IgD-negative memory B cell (primary cell): Measurements from ENCODE around the gene RFC4. TPM values are rescaled to one million over a fixed set of nuclear protein-coding genes. Genes with fewer than 3 reads are reported as not detected.

Experiments used
- H3K27ac Mint-ChIP-seq, 3 donors: one replicate each; pipeline ENCODE4 v1.8.0; 2020 to 2022; ENCODE audit warnings: mild to moderate bottlenecking in 3 of 3, mixed read lengths in 3 of 3, moderate library complexity in 1 of 3
- H3K27me3 Mint-ChIP-seq: one replicate; pipeline ENCODE4 v1.8.0; 2021; ENCODE audit warnings: mixed read lengths
- H3K36me3 Mint-ChIP-seq: one replicate; pipeline ENCODE4 v1.8.0; 2020; ENCODE audit warnings: mild to moderate bottlenecking, mixed read lengths
- H3K4me1 Mint-ChIP-seq, 3 donors: one replicate each; pipeline ENCODE4 v1.8.0; 2020 to 2022; ENCODE audit warnings: mixed read lengths in 3 of 3, mild to moderate bottlenecking in 1 of 3
- H3K4me3 Mint-ChIP-seq, 4 donors: one replicate each; pipeline ENCODE4 v1.8.0; 2020 to 2022; ENCODE audit warnings: mild to moderate bottlenecking in 4 of 4, mixed read lengths in 4 of 4, moderate library complexity in 3 of 4
- H3K9me3 Mint-ChIP-seq, 3 donors: one replicate each; pipeline ENCODE4 v1.8.0; 2020 to 2021; ENCODE audit warnings: mixed read lengths in 3 of 3, mild to moderate bottlenecking in 1 of 3
- polyA plus RNA-seq: library from polyadenylated mRNA; unstranded; fragments of 300-500 nt; fragmentation: Illumina TruSeq; gene quantifications from one replicate; pipeline ENCODE4 v1.2.3, GENCODE V29; 2021

RFC4 gene
- polyA plus RNA-seq, 1 donor from 2014 or later = 25.0 TPM

DNA sequence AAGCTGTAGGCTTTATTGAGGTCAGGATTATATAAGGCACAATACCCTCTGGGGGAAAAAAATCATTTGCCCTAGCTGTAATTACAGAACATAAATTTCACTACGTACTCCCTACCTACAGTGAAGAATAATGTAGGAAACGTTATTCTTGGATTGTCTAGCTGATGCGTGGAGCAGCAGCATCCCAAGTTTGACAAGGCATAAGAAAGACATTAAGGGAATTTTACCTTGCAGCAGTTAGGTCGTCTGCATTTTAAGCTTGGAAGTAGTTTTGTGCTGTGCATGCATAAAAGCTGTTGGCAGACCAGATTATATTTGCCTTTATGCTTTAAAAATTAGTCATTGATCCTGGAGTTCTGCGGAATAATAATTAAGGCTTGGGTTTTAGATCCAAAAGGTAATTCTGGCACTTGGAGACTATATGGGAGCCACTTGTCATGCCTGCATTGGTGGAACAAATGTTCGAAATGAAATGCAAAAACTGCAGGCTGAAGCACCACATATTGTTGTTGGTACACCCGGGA, 20.7 kb downstream of the RFC4 start:
- Mint-ChIP-seq H3K4me1 (peaks cover 54 to 61% (median 55%) of the 10 kb centered on the region in 3 donors), H3K27ac (peak overlapping the region; percentile 94 to 100 (median 99)), H3K36me3 (peaks cover 20% of the 10 kb centered on the region), H3K4me3 (peak overlapping the region; percentile 96 to 100 (median 98)), H3K27me3 (no peaks in the 10 kb centered on the region), H3K9me3 (no peaks in the 10 kb centered on the region)

DNA sequence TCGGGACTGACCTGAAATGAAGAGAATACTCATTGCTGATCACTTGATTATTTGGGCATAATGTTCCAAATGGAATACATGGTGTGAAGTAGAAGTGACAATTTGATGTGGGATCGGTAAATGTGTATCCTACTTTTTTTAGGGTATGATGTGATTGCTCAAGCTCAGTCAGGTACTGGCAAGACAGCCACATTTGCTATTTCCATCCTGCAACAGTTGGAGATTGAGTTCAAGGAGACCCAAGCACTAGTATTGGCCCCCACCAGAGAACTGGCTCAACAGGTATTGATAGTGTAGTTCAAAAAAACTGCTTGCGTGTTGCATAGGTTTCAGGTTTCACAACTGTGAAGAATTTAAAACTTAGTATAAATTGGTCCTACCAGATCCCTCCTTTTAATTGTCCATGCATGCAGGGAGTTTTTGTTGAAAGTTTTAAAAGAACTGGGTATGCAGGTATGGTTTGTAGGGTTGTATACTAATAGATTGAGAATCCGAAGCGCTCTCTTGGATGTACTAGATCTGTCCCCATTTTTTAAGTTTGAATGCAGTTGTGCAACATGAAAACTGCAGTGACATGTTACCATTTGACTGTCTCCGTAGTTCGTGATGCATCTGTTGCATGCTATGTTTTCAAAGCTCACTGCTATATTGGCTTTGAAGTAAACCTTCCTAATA, 21.3 kb downstream of the RFC4 start:
- H3K4me1 Mint-ChIP-seq = peaks cover 54 to 57% (median 55%) of the 10 kb centered on the region in 3 donors
- H3K27ac Mint-ChIP-seq = peak overlapping the region; percentile 94 to 100 (median 99)
- H3K9me3 Mint-ChIP-seq = no peaks in the 10 kb centered on the region
- no peaks in the 10 kb centered on the region for H3K27me3 Mint-ChIP-seq
- peak overlapping the region; percentile 96 to 100 (median 98) for H3K4me3 Mint-ChIP-seq
- H3K36me3 Mint-ChIP-seq = peaks cover 20% of the 10 kb centered on the region

DNA sequence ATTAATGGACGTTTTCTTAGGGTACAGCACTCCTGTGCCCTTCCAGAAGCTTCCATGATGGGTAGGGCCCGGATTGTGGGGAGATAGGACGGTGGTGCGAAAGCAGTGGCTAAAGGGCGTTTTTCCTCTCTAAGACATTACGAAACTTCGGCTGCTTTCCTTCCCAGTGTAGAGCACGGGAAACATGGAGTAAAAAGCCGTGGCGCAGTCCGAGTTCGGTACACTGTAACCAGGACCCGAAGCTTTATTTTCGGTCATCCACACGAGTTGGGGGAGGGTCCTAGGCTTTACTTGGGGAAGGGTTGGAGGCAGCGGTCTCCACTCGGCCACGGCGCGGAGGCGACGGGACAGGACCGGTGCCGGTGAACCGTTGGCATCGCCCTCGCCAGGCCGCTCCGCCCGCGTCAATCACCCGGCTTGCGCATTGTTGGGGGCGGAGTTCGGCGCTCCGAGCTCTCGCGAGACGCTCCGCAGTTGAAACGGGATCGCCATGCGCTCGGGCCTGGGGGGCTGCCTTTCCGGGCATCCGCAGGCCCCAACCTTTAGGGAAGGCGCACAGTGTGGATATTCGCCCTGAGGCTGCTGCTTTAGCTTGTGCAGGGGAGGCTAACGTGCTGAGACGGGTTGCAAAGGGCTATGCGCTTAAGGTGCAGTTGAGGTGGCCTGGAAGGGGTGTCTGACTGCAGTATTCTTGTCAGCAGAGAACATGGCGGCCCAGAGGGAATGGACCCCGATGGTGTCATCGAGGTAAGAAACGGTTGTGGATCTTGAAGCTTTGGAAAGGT, 22.4 kb downstream of the RFC4 start:
- no peaks in the 10 kb centered on the region for H3K9me3 Mint-ChIP-seq
- H3K4me1 Mint-ChIP-seq = peaks cover 48 to 53% (median 49%) of the 10 kb centered on the region in 3 donors
- peak overlapping the region; percentile 94 to 100 (median 99) for H3K27ac Mint-ChIP-seq
- peaks cover 20% of the 10 kb centered on the region for H3K36me3 Mint-ChIP-seq
- H3K4me3 Mint-ChIP-seq = peak overlapping the region; percentile 96 to 100 (median 98)
- H3K27me3 Mint-ChIP-seq = no peaks in the 10 kb centered on the region

DNA sequence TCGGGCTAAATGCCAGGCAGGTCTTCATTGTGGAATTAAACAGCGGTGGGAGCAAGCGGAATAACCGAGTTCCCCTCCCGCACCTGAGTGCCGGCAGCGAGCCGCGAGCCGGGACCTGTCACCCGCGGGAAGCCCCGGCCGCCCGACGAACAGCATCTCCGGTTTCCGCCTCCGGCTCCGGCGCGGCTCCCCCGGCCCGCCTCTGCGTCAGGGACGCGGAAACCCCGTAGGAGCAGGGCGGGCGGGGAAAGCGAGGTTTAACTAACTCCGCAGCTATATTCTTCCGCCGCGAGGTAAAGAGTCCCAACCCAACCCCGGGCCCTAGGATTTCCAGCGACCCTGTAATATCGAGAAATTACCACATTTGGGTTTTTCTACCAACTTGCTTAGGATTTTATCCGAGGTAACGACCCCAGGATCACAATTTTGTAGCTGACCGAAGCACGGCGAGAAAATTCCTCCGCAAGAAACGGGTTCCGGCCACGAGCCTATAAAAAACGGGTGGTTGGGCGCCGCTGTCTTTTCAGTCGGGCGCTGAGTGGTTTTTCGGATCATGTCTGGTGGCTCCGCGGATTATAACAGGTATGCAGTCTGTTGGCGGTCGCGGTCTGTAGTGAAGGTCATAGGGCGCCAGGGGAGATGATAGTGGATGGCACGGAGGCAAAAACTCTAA, 23.1 kb downstream of the RFC4 start, which contains the start of gene EIF4A2:
Gene EIF4A2, plus strand, starts transcription at position 520 of the 673 bp plus-strand sequence. Its CDS starts 34 bp downstream, at position 554.
- Mint-ChIP-seq H3K4me1 (peaks cover 41 to 45% (median 45%) of the 10 kb centered on the region in 3 donors), H3K36me3 (peaks cover 20% of the 10 kb centered on the region), H3K27ac (peak within 1 kb of the TSS; percentile 94 to 100 (median 99)), H3K27me3 (no peaks in the 10 kb centered on the region), H3K9me3 (no peaks in the 10 kb centered on the region), H3K4me3 (peak within 1 kb of the TSS; percentile 96 to 100 (median 98))

DNA sequence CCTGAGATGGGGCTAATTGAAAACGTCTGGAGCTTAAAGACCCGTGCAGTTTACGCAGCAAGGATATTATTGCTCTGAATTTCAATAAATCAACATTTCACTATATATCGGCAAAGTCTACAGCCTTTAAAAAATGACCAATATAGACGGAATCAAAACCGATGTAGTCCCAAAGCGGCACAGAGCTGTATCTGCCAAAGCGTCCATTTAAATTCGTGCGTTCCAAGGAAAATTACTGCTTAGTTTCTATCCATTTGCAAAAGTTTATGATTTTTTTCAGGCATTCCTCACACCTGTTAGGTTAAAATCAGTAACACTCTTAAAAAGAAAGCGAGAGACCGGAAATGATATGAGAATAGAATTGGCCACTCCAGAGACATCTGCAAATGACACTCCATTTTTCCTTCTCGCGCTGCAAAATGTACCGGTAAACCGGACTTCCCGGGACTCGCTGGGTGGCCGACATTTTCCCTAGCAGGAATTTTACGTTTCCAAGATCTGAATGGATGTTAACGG, 23.7 kb downstream of the RFC4 start:
- H3K27ac Mint-ChIP-seq = peak overlapping the region; percentile 94 to 100 (median 99)
- no peaks in the 10 kb centered on the region for H3K27me3 Mint-ChIP-seq
- H3K36me3 Mint-ChIP-seq = peaks cover 14% of the 10 kb centered on the region
- peak overlapping the region; percentile 96 to 100 (median 98) for H3K4me3 Mint-ChIP-seq
- no peaks in the 10 kb centered on the region for H3K9me3 Mint-ChIP-seq
- H3K4me1 Mint-ChIP-seq = peaks cover 35 to 39% (median 39%) of the 10 kb centered on the region in 3 donors

DNA sequence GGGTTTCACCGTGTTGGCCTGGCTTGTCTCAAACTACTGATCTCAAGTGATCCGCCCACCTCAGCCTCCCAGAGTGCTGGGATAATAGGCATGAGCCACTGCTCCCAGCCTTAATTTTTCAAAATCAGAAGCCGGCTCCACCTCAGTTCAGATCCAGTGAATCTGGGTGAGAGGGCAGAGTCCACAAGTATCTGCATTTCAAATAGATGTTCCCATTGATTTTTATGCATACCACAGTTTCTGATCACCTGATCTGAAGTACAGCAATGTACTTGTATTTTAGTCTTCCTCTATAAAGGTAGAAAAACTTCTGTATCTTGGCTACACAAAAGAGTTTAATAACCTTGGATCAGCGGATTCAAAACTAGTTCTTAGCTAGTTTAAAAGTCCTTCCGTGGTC, 27.1 kb downstream of the RFC4 start:
- peaks cover 2% of the 10 kb centered on the region for H3K36me3 Mint-ChIP-seq
- H3K9me3 Mint-ChIP-seq = no peaks in the 10 kb centered on the region
- H3K4me1 Mint-ChIP-seq = peaks cover 6 to 16% (median 12%) of the 10 kb centered on the region in 3 donors
- peak overlapping the region in 1 of 3 donors; percentile 31 for H3K27ac Mint-ChIP-seq
- H3K27me3 Mint-ChIP-seq = no peaks in the 10 kb centered on the region
- H3K4me3 Mint-ChIP-seq = no peak overlapping the region

DNA sequence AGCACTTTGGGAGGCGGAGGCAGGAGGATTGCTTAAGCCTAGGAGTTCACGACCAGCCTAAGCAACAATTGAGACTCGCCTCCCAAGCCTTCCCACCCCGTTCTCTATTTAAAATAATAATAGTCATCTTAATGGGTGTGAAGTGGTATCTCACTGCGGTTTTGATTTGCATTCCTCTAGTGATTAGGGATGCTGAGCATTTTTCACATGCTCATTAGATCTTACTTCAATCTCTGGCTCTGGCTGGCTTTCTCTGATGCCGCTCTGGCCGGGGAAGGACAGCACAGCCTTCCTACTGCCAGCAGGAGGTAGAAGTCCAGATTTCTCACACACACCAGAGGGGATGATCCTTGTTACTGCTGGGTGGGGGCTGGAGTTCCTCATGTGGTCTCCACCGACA, 30.3 kb downstream of the RFC4 start:
- Mint-ChIP-seq H3K9me3 (peaks cover 0 to 2% (median 0%) of the 10 kb centered on the region in 3 donors), H3K4me3 (peak overlapping the region in 1 of 4 donors; percentile 45), H3K4me1 (peaks cover 12 to 15% (median 14%) of the 10 kb centered on the region in 3 donors), H3K36me3 (no peaks in the 10 kb centered on the region), H3K27me3 (no peaks in the 10 kb centered on the region), H3K27ac (peak overlapping the region in 1 of 3 donors; percentile 60)

DNA sequence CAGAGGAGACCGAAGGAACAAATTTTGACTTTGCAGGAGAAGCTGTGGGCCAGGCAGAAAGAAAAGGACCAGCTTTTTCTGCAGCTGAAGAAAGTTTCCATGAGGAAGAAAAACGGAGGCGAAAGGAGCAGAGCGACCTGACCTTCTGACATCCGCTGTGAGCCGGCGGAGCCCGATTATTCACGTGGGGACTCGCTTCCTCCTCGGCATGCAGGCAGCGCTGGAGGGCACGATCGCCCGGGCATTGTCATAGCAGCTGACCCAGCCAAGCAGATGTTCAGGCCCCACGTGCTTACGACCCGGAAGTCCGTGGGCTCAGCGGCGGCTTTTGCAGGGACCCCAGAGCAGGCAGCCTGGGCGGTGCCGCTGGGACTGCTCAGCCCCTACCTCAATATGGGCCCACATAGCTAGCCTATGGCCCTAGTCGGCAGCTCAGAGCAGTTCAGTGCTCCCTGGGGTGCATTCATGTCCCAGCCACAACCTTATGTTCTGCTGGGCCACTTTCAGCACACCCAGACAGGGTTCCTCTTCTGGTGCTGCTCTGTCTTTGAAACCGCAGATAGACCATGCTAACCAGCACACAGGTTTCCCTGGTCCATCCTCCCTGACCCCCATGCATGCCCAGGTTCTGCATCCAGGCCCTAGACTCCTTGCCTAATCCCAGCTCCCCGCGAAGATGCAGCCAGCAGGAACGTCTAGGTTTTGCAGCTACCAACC, 33.4 kb downstream of the RFC4 start:
- no peaks in the 10 kb centered on the region for H3K27me3 Mint-ChIP-seq
- peak overlapping the region; percentile 82 to 99 (median 92) for H3K4me3 Mint-ChIP-seq
- no peaks in the 10 kb centered on the region for H3K36me3 Mint-ChIP-seq
- H3K9me3 Mint-ChIP-seq = peaks cover 0 to 2% (median 0%) of the 10 kb centered on the region in 3 donors
- peak overlapping the region; percentile 84 to 96 (median 87) for H3K27ac Mint-ChIP-seq
- peaks cover 12 to 15% (median 14%) of the 10 kb centered on the region in 3 donors for H3K4me1 Mint-ChIP-seq

DNA sequence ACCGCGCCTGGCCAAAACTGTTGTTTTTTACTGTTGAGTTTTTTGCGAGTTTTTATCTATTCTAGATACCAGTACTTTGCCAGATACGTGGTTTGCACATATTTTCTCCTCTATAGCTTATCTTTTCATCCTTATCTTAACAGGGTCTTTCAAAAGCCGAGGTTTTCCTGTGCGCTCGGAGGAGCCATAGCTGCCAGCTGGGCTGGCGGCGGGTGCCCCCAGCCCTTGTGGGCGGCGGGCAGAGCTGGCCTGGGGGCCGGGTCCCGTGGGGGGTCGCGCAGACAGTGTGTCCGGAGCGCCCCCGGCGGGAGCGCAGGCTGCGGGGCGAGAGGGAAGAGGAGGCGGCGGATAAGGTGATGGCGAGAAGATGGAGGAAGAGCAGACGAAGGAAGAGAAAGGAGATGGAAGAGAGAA, 34.0 kb downstream of the RFC4 start:
- Mint-ChIP-seq H3K4me3 (peak overlapping the region; percentile 82 to 99 (median 92)), H3K9me3 (peaks cover 0 to 2% (median 0%) of the 10 kb centered on the region in 3 donors), H3K27ac (peak overlapping the region; percentile 84 to 96 (median 87)), H3K27me3 (no peaks in the 10 kb centered on the region), H3K36me3 (no peaks in the 10 kb centered on the region), H3K4me1 (peaks cover 12 to 15% (median 14%) of the 10 kb centered on the region in 3 donors)

DNA sequence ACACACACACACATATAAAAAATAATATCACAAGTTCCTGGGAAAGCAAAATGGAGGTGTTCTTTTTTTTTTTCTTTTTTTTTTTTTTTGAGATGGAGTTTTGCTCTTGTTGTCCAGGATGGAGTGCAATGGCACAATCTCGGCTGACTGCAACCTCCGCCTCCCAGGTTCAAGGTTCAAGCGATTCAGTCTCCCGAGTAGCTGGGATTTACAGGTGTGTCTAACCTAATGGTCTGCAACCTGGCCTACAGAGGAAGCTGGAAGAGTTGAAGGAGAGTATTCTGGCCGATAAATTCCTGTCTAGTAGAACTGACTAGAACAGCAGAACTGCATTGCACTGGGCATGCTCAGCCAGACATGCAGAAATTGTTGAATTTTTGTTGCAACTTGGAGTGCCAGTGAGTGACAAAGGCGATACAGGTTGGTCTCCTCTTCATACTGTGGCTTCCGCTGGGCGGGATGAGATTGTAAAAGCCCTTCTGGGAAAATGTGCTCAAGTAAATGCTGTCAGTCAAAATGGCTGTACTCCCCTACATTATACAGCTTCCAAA, 45.3 kb downstream of the RFC4 start:
- no peaks in the 10 kb centered on the region for H3K27me3 Mint-ChIP-seq
- no peaks in the 10 kb centered on the region for H3K4me1 Mint-ChIP-seq
- no peak overlapping the region for H3K27ac Mint-ChIP-seq
- H3K9me3 Mint-ChIP-seq = no peaks in the 10 kb centered on the region
- no peak overlapping the region for H3K4me3 Mint-ChIP-seq
- H3K36me3 Mint-ChIP-seq = no peaks in the 10 kb centered on the region

DNA sequence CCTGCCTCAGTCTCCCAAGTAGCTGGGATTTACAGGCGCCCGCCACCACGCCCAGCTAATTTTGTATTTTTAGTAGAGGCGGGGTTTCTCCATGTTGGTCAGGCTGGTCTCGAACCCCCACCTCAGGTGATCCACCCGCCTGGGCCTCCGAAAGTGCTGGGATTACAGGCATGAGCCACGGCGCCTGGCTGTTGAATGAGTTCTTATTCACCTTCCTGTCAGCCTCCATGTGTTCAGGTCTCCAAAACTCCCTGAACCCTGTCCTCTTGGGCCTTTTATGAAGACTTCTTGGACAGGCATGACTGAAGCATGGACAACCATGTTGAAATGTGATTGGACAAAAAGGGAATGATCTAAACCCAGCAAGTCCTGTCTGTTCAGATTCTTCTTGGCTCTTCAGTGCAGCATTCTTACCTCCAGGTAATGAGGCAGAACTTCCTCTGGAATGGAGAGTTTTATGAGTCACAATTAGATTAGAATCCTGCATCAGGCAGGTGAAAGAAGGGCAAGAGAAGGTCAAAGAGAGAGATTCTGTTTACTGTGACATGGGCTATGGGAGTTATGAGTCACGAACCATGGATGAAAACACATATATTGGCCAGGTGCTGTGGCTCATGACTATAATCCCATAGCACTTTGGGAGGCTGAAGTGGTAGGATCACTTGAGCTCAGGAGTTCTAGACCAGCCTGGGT, 46.0 kb downstream of the RFC4 start:
- no peak overlapping the region for H3K27ac Mint-ChIP-seq
- no peaks in the 10 kb centered on the region for H3K9me3 Mint-ChIP-seq
- no peaks in the 10 kb centered on the region for H3K36me3 Mint-ChIP-seq

DNA sequence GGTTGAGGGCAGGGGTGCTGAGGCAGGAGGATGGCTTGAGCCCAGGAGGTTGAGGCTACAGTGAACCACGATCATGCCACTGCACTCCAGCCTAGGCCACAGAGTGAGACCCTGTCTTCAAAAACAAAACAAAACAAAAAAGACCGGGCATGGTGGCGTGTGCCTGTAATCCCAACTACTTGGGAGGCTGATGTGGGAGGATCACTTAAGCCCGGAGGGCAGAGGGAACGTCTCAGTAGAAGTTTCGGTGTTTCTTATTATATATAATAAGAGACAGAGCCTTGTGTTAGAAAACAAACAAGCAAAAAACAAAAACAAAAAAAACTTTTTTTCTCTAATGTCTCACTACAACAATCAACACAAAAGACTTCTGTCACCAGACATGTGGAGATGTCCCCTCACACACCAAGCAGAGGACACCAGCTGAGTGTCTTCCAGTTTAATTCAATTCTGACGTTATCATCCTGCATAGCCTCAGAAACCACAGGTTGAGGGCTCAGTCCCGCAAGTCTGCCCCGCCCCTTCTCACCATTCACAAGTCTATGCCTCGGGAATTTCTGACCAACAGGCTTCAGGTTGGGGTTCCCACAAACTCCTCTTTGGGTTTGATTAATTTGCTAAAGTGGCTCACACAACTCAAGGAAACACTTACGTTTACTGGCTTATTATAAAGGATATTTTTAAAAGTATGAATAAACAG, 46.9 kb downstream of the RFC4 start:
- H3K4me3 Mint-ChIP-seq = no peak overlapping the region
- H3K4me1 Mint-ChIP-seq = no peaks in the 10 kb centered on the region
- no peaks in the 10 kb centered on the region for H3K36me3 Mint-ChIP-seq
- H3K27ac Mint-ChIP-seq = no peak overlapping the region
- H3K9me3 Mint-ChIP-seq = no peaks in the 10 kb centered on the region
- H3K27me3 Mint-ChIP-seq = no peaks in the 10 kb centered on the region

More for the DNA sequence above, 46.0 kb downstream of the RFC4 start:
- Mint-ChIP-seq H3K4me3 (no peak overlapping the region), H3K27me3 (no peaks in the 10 kb centered on the region), H3K4me1 (no peaks in the 10 kb centered on the region)
